IMR-90 (cell line): ENCODE measurements around the gene FNDC3A.

Experiments used
- BHLHE40 ChIP-seq: fragments of 150-350 bp; IDR thresholded peaks from 2 replicates; pipeline ENCODE4 v1.6.1; 2016; ENCODE audit warnings: mild to moderate bottlenecking, low read depth, low read length
- FOS ChIP-seq: fragments of 150-350 bp; IDR thresholded peaks from 2 replicates; pipeline ENCODE4 v1.6.1; 2016; ENCODE audit warnings: low read depth, low read length
- MAFK ChIP-seq: IDR thresholded peaks from 2 replicates; pipeline ENCODE4 v1.6.1; 2012; ENCODE audit warnings: low read depth, low read length, improper control_type of control experiment
- POLR2A ChIP-seq: IDR thresholded peaks from 2 replicates; pipeline ENCODE4 v1.6.1; 2012; ENCODE audit warnings: mild to moderate bottlenecking, low read depth, low read length
- RAD21 ChIP-seq: IDR thresholded peaks from 2 replicates; pipeline ENCODE4 v1.6.1; 2012; ENCODE audit warnings: low read length, improper control_type of control experiment
- RFX5 ChIP-seq: IDR thresholded peaks from 2 replicates; pipeline ENCODE4 v1.8.0; 2012; ENCODE audit warnings: low read depth, mild to moderate bottlenecking, low read length, moderate library complexity
- SMC3 ChIP-seq: fragments of 150-350 bp; IDR thresholded peaks from 2 replicates; pipeline ENCODE4 v1.6.1; 2016; ENCODE audit warnings: low read depth, mild to moderate bottlenecking, antibody characterized with exemption, low read length, moderate library complexity
- TF ChIP-seq, protein P1 (sequence below): conservative IDR thresholded peaks from 2 replicates; pipeline ENCODE4 v1.5.1; 2012; ENCODE audit warnings: mild to moderate bottlenecking, low read depth, low read length, improper control_type of control experiment
- TF ChIP-seq, protein P2 (sequence below): fragments of 150-350 bp; IDR thresholded peaks from 2 replicates; pipeline ENCODE4 v1.6.1; 2017; ENCODE audit warnings: mild to moderate bottlenecking, antibody characterized with exemption, low read length, low read depth
- TF ChIP-seq, protein P3 (sequence below): fragments of 150-350 bp; IDR thresholded peaks from 2 replicates; pipeline ENCODE4 v1.6.1; 2016; ENCODE audit warnings: low read depth, mild to moderate bottlenecking, low read length, moderate library complexity, borderline replicate concordance

DNA sequence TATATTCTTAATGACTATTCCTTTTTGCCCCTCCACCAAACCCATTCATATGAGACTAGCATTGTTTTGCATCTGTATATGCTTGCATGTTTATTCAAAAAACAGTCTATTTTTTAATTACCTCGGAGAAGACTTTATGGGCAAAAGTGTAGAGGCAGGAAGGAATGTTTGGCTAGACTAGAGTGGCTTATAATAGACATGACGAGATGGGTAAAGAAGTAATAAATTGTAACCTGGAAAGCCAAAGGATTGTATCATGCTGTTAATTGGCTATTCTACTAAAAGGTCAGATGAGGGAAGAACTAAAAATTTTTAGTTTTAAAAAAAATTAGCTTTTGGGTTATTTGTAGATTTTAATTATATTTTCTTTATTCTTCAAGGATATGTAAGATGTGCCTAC is 91.1 kb downstream of the FNDC3A start:
- TF ChIP-seq, protein P1, sequence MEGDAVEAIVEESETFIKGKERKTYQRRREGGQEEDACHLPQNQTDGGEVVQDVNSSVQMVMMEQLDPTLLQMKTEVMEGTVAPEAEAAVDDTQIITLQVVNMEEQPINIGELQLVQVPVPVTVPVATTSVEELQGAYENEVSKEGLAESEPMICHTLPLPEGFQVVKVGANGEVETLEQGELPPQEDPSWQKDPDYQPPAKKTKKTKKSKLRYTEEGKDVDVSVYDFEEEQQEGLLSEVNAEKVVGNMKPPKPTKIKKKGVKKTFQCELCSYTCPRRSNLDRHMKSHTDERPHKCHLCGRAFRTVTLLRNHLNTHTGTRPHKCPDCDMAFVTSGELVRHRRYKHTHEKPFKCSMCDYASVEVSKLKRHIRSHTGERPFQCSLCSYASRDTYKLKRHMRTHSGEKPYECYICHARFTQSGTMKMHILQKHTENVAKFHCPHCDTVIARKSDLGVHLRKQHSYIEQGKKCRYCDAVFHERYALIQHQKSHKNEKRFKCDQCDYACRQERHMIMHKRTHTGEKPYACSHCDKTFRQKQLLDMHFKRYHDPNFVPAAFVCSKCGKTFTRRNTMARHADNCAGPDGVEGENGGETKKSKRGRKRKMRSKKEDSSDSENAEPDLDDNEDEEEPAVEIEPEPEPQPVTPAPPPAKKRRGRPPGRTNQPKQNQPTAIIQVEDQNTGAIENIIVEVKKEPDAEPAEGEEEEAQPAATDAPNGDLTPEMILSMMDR, result no peak
- no peak for TF ChIP-seq POLR2A
- TF ChIP-seq SMC3, result no peak
- TF ChIP-seq, protein P2, sequence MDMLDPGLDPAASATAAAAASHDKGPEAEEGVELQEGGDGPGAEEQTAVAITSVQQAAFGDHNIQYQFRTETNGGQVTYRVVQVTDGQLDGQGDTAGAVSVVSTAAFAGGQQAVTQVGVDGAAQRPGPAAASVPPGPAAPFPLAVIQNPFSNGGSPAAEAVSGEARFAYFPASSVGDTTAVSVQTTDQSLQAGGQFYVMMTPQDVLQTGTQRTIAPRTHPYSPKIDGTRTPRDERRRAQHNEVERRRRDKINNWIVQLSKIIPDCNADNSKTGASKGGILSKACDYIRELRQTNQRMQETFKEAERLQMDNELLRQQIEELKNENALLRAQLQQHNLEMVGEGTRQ, result no peak
- TF ChIP-seq BHLHE40, result no peak
- TF ChIP-seq MAFK, result no peak
- no peak for TF ChIP-seq RAD21
- no peak for TF ChIP-seq RFX5
- TF ChIP-seq, protein P3, sequence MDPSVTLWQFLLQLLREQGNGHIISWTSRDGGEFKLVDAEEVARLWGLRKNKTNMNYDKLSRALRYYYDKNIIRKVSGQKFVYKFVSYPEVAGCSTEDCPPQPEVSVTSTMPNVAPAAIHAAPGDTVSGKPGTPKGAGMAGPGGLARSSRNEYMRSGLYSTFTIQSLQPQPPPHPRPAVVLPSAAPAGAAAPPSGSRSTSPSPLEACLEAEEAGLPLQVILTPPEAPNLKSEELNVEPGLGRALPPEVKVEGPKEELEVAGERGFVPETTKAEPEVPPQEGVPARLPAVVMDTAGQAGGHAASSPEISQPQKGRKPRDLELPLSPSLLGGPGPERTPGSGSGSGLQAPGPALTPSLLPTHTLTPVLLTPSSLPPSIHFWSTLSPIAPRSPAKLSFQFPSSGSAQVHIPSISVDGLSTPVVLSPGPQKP, result no peak
- no peak for TF ChIP-seq FOS
